ENCODE measurements around the gene ABCC5. TPM values are rescaled to one million over a fixed set of nuclear protein-coding genes. Genes with fewer than 3 reads are reported as not detected.

Gene ABCC5
- total RNA-seq, 1 experiment from 2014 or later, result 37.6 TPM

GRCh38 chr3:183931881-183932280 is 85.8 kb downstream of the ABCC5 start:
- TF ChIP-seq, protein P1, sequence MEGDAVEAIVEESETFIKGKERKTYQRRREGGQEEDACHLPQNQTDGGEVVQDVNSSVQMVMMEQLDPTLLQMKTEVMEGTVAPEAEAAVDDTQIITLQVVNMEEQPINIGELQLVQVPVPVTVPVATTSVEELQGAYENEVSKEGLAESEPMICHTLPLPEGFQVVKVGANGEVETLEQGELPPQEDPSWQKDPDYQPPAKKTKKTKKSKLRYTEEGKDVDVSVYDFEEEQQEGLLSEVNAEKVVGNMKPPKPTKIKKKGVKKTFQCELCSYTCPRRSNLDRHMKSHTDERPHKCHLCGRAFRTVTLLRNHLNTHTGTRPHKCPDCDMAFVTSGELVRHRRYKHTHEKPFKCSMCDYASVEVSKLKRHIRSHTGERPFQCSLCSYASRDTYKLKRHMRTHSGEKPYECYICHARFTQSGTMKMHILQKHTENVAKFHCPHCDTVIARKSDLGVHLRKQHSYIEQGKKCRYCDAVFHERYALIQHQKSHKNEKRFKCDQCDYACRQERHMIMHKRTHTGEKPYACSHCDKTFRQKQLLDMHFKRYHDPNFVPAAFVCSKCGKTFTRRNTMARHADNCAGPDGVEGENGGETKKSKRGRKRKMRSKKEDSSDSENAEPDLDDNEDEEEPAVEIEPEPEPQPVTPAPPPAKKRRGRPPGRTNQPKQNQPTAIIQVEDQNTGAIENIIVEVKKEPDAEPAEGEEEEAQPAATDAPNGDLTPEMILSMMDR (conservative IDR thresholded peaks at IDR 0.05), result no peak
- H4K20me1 ChIP-seq (ENCODE audit: control insufficient read depth, insufficient read depth, insufficient read length), result no peaks in the 10 kb centered on the region
- Mint-ChIP-seq H3K36me3 (ENCODE audit: insufficient read depth in 1 of 3, low read depth in 3 of 3) (peaks cover 6 to 36% (median 16%) of the 10 kb centered on the region in 3 experiments; a peak in 6 of 7 replicates), H3K4me1 (no peaks in the 10 kb centered on the region), H3K4me3 (no peak overlapping the region), H3K27ac (peak overlapping the region in 1 of 3 experiments; percentile 5; a peak in 1 of 7 replicates), H3K27me3 (ENCODE audit: low read depth) (no peaks in the 10 kb centered on the region), H3K9me3 (no peaks in the 10 kb centered on the region)
- H3K18ac ChIP-seq (ENCODE audit: insufficient read length, low read depth, low read length), result no peak overlapping the region
- H3K4me2 ChIP-seq (ENCODE audit: insufficient read depth, insufficient read length, low read length), result no peak overlapping the region
- no peak overlapping the region for H2BK120ac ChIP-seq (ENCODE audit: low read depth, low read length, poor library complexity, severe bottlenecking)
- H3K23me2 ChIP-seq (ENCODE audit: insufficient read length, low read depth, low read length, poor library complexity, severe bottlenecking), result no peaks in the 10 kb centered on the region
- H2AFZ ChIP-seq (ENCODE audit: low read length), result no peak overlapping the region
- H3K9me3 ChIP-seq (ENCODE audit: control insufficient read depth, low read depth, low read length), result no peaks in the 10 kb centered on the region
- no peaks in the 10 kb centered on the region for H3K4me1 ChIP-seq (ENCODE audit: insufficient read depth, low read length)
- no peak overlapping the region for H3T11ph ChIP-seq (ENCODE audit: low read length)
- H2BK12ac ChIP-seq (ENCODE audit: insufficient read length, low read depth, low read length), result no peak overlapping the region
- no peak overlapping the region for H3K14ac ChIP-seq (ENCODE audit: insufficient read depth, low read length)
- no peak overlapping the region for H3K9ac ChIP-seq (ENCODE audit: extremely low read depth, insufficient read length, low read length)
- H4K5ac ChIP-seq (ENCODE audit: insufficient read length, low read depth, low read length), result no peak overlapping the region
- H2BK5ac ChIP-seq (ENCODE audit: insufficient read length, low read length), result no peak overlapping the region
- H4K91ac ChIP-seq (ENCODE audit: insufficient read length, low read depth, low read length), result no peak overlapping the region
- no peak overlapping the region for H3K23ac ChIP-seq (ENCODE audit: insufficient read length, low read depth, low read length)
- H3K79me2 ChIP-seq (ENCODE audit: insufficient read depth, low read length), result no peaks in the 10 kb centered on the region
- no peak overlapping the region for H3K4ac ChIP-seq (ENCODE audit: low read depth, low read length)
- WGBS (ENCODE audit: extremely low coverage, insufficient read length, low lambda C conversion rate), result no CpG with 5 or more reads among the region's 2 CpGs
- H3K79me1 ChIP-seq (ENCODE audit: insufficient read depth, low read depth, low read length, poor library complexity, severe bottlenecking), result no peaks in the 10 kb centered on the region
- DNase-seq, result no peak
- H3K27me3 ChIP-seq (ENCODE audit: insufficient read depth, low read length), result no peaks in the 10 kb centered on the region
- H3K27ac ChIP-seq (ENCODE audit: insufficient read length, low read depth, low read length), result no peak overlapping the region
- no peak overlapping the region for H2BK20ac ChIP-seq (ENCODE audit: low read depth, low read length, poor library complexity, severe bottlenecking)
- no peak overlapping the region for H4K8ac ChIP-seq (replicated peaks; ENCODE audit: insufficient read length, low read depth, low read length)
- H2AK5ac ChIP-seq (ENCODE audit: insufficient read length, low read length), result no peak overlapping the region
- no peak overlapping the region for H2BK15ac ChIP-seq (ENCODE audit: low read depth, low read length)
- H3K56ac ChIP-seq (ENCODE audit: insufficient read length, low read depth, low read length), result no peak overlapping the region
